HuH-7 (cell line): ENCODE data around the gene YY1.
"Not testable (repeated sequence)": the region's sequence is repeated elsewhere in the genome, so short reads cannot be mapped to it uniquely, and the experiment has no call there.

ENCODE experiments used
- DNase-seq: peaks from one replicate; pipeline ENCODE4 v3.0.0; 2011; ENCODE audit warnings: low spot score

The YY1 gene

GRCh38 chr14:100238419-100239210 lies at the start of gene YY1:
TSS of gene YY1 (plus strand) at chr14:100239144. CDS start at chr14:100239245, 101 bp downstream.
- peak; percentile 85 for DNase-seq

GRCh38 chr14:100190126-100190525 lies 48.8 kb upstream of the YY1 start:
- DNase-seq = no peak

- DNase-seq = no peak
Measured at GRCh38 chr14:100191584-100192249, 47.2 kb upstream of the YY1 start.

- no peak for DNase-seq
Measured at GRCh38 chr14:100192250-100192671, 46.7 kb upstream of the YY1 start.

GRCh38 chr14:100192672-100193416 lies 46.1 kb upstream of the YY1 start:
- DNase-seq = peak; percentile 98

GRCh38 chr14:100193417-100194357 lies 45.3 kb upstream of the YY1 start:
- no peak for DNase-seq

GRCh38 chr14:100199240-100199860 lies 39.6 kb upstream of the YY1 start:
- no peak for DNase-seq

- DNase-seq = no peak
Measured at GRCh38 chr14:100200311-100200710, 38.6 kb upstream of the YY1 start.

GRCh38 chr14:100201701-100202100 lies 37.2 kb upstream of the YY1 start:
- no peak for DNase-seq

- DNase-seq = no peak
Measured at GRCh38 chr14:100202712-100203111, 36.2 kb upstream of the YY1 start.

- no peak for DNase-seq
Measured at GRCh38 chr14:100203146-100203545, 35.8 kb upstream of the YY1 start.

GRCh38 chr14:100203962-100204834 lies 34.7 kb upstream of the YY1 start:
- peak; percentile 58 for DNase-seq

- not testable (repeated sequence) for DNase-seq
Measured at GRCh38 chr14:100204835-100205167, 34.1 kb upstream of the YY1 start.

- DNase-seq = not testable (repeated sequence)
Measured at GRCh38 chr14:100207588-100207987, 31.4 kb upstream of the YY1 start.

- DNase-seq = not testable (repeated sequence)
Measured at GRCh38 chr14:100208136-100208535, 30.8 kb upstream of the YY1 start.

GRCh38 chr14:100211366-100211765 lies 27.6 kb upstream of the YY1 start:
- DNase-seq = no peak

- no peak for DNase-seq
Measured at GRCh38 chr14:100211893-100212292, 27.1 kb upstream of the YY1 start.

- DNase-seq = no peak
Measured at GRCh38 chr14:100212476-100213333, 26.2 kb upstream of the YY1 start.

- no peak for DNase-seq
Measured at GRCh38 chr14:100213587-100213955, 25.4 kb upstream of the YY1 start.
